ENCODE results near the gene CTSE.

Gene CTSE

GRCh38 chr1:206011057-206011456, 12.6 kb downstream of the CTSE start:
- no peak for DNase-seq (ENCODE audit: low read depth)
- TF ChIP-seq CTCF (IDR thresholded peaks at IDR 0.05; ENCODE audit: low read depth, low read length, missing control alignments): no peak
- H3K4me3 ChIP-seq (ENCODE audit: low read depth, low read length): no peak overlapping the region
- in situ Hi-C loops (cut with HindIII; ENCODE audit: low sequenced_read_pairs): no loop called here

GRCh38 chr1:206010060-206010459, 13.6 kb downstream of the CTSE start:
- TF ChIP-seq CTCF (IDR thresholded peaks at IDR 0.05; ENCODE audit: low read depth, low read length, missing control alignments): no peak
- in situ Hi-C loops (cut with HindIII; ENCODE audit: low sequenced_read_pairs): no loop called here
- DNase-seq (ENCODE audit: low read depth): no peak
- H3K4me3 ChIP-seq (ENCODE audit: low read depth, low read length): no peak overlapping the region

DNA sequence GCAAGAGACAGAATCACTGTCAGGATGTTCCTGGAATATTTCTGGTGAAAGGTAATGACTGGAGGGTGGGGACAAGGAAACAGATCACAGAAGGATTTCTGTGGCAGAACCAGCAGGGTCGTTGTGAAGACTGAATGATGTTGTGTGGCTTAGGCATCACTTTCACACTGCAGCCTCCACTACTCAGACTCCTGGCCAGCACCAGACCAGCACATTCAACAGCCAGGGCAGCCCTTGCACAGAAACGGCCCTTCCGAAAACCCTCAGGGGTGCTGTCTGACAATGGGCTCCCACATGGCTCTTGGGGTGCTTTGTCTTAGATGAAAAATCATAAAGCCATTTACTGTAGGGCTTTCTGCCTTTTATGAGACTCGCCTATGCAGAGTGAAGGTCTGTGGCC, 16.7 kb downstream of the CTSE start:
- in situ Hi-C loops (cut with HindIII; ENCODE audit: low sequenced_read_pairs): no loop called here
- no peak overlapping the region for H3K4me3 ChIP-seq (ENCODE audit: low read depth, low read length)
- DNase-seq (ENCODE audit: low read depth): no peak
- TF ChIP-seq CTCF (IDR thresholded peaks at IDR 0.05; ENCODE audit: low read depth, low read length, missing control alignments): no peak

- in situ Hi-C loops (cut with HindIII; ENCODE audit: low sequenced_read_pairs): no loop called here
- H3K4me3 ChIP-seq (ENCODE audit: low read depth, low read length): no peak overlapping the region
- DNase-seq (ENCODE audit: low read depth): no peak
- TF ChIP-seq CTCF (IDR thresholded peaks at IDR 0.05; ENCODE audit: low read depth, low read length, missing control alignments): no peak
These were observed 17.9 kb downstream of the CTSE start for GRCh38 chr1:206005778-206006180.

GRCh38 chr1:206005234-206005633, 18.5 kb downstream of the CTSE start:
- in situ Hi-C loops (cut with HindIII; ENCODE audit: low sequenced_read_pairs): no loop called here
- no peak for TF ChIP-seq CTCF (IDR thresholded peaks at IDR 0.05; ENCODE audit: low read depth, low read length, missing control alignments)
- no peak for DNase-seq (ENCODE audit: low read depth)
- H3K4me3 ChIP-seq (ENCODE audit: low read depth, low read length): no peak overlapping the region

DNA sequence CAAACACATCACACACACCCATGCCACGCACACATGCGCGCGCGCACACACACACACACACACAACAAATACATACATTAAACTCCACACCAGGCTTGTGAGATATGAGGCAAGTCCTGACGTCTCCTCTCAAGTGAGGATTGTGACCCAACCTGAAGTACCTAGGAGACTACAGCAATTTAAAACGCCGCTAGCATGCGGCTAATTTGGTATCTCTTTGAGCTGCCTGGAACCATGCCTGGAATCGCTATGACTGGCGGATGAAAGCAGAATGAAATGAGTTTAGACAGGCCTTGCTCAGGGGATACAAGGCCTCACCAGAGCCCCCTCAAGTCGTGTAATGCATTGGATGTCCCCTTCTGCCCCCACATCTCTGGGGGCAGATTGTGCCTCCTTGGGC, 18.9 kb downstream of the CTSE start:
- H3K4me3 ChIP-seq (ENCODE audit: low read depth, low read length): no peak overlapping the region
- no peak for TF ChIP-seq CTCF (IDR thresholded peaks at IDR 0.05; ENCODE audit: low read depth, low read length, missing control alignments)
- DNase-seq (ENCODE audit: low read depth): no peak
- in situ Hi-C loops (cut with HindIII; ENCODE audit: low sequenced_read_pairs): no loop called here

All from astrocyte of the cerebellum (primary cell).